ENCODE measurements around the gene FRMD1.

FRMD1 gene

DNA sequence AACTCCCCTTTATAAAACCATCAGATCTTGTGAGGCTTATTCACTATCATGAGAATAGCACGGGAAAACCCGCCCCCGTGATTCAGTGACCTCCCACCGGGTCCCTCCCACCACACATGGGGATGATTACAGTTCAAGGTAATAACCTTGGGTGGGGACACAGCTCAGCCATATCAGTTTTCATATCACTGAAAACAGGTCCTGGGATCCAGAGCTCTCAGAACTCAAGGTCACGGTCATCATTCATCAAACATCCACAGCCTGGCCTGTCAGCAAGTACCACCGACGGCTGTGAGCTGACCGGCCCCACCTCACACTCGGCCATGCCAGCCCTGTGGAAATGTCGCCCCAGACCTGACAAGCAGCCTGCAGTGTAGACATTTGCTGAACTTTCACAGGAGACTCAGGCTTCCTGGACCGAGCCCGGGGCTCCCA, 14.1 kb upstream of the FRMD1 start:
- H3K27ac Mint-ChIP-seq: no peak overlapping the region
- H3K4me3 Mint-ChIP-seq: no peak overlapping the region
- H3K4me1 Mint-ChIP-seq: no peaks in the 10 kb centered on the region
- H3K27me3 Mint-ChIP-seq: no peaks in the 10 kb centered on the region
- H3K36me3 Mint-ChIP-seq (ENCODE audit: low read depth): no peaks in the 10 kb centered on the region
- ATAC-seq: no peak
- no peak for DNase-seq
- peaks cover 8% of the 10 kb centered on the region for H3K9me3 Mint-ChIP-seq

DNA sequence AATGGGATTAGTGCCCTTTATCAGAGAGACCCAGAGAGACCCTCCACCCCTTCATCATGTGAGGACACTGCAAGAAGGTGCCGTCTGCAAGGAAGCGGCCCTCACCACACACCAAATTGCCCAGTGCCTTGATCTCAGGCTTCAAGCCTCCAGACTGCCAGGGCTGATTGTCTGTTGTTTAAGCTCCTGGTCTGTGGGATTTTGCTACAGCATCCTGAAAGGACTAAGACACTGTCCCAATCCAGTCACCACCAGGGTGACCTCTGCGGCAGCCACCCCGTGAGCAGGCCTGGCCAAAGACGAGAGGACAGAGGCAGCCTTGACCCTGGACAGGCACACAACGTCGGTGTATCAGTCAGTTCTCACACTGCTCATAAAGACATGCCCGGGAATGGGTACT, 13.5 kb upstream of the FRMD1 start:
- ATAC-seq (no peak), DNase-seq (no peak)
- no peak overlapping the region for H3K27ac Mint-ChIP-seq
- no peaks in the 10 kb centered on the region for H3K36me3 Mint-ChIP-seq (ENCODE audit: low read depth)
- H3K27me3 Mint-ChIP-seq: no peaks in the 10 kb centered on the region
- no peak overlapping the region for H3K4me3 Mint-ChIP-seq
- peaks cover 8% of the 10 kb centered on the region for H3K9me3 Mint-ChIP-seq
- H3K4me1 Mint-ChIP-seq: no peaks in the 10 kb centered on the region

DNA sequence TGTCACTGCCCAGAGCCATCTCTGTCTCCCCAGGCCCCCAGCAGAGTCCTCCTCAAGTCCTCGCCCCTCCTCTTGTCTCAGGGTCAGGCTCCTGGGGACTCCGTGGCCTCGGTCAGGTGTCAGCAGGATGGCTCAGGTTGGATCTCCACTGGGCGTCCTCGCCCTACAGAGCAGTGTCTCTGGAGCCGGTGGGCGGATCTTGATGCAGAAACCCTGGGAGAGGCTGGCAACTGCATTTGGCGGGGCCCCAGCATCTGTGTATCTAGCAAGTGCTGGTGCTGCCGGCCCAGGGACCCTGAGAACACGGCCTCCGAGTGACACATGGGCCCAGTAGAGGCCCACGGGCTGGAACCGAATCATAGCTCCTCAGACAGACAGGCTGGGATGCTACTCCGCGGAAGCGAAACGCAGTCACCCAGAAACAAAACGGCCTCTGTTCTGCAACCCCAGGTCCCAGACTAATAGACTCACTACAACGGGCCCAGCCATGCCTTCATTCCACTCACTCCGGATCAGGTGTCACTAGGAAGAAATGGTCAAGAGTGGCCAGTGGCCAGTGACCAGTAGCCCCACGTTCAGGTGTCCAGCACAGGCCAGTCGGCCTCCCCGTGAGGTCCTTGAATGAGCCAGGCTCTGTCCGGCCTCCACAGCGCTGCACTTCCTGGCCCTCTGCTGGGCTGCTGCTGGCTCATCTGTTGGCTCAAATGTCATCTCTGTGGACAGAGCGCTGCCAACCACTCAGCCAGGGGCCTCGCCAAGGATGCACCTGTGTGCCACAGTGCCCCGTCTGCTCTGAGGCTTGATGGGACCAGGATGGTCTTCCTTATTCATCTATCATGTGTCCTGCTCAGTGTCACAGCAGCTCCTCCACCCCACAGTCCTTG, 12.6 kb upstream of the FRMD1 start:
- no peaks in the 10 kb centered on the region for H3K4me1 Mint-ChIP-seq
- no peaks in the 10 kb centered on the region for H3K27me3 Mint-ChIP-seq
- DNase-seq (no peak), ATAC-seq (no peak)
- no peak overlapping the region for H3K4me3 Mint-ChIP-seq
- H3K36me3 Mint-ChIP-seq (ENCODE audit: low read depth): no peaks in the 10 kb centered on the region
- peaks cover 8% of the 10 kb centered on the region for H3K9me3 Mint-ChIP-seq
- no peak overlapping the region for H3K27ac Mint-ChIP-seq

DNA sequence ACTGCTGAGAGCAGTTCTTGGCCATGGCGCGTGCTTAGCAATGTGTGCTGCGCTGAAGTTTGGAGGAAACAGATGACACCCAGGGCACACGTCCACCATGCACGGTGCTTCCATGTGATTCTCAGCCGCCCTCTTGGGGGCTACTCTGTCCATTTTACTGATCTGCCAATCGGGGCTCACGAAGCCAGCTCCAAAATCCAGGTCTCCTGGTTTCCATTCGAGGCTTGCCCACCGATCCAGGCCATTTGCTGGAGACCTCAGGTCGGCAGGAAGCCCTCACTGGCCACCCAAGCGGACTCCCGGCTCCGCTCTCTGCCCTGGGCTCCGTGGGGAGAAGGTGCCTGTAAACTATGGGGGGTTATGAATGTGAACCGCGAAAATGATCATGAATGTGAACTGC, 11.7 kb upstream of the FRMD1 start:
- H3K4me3 Mint-ChIP-seq: no peak overlapping the region
- ATAC-seq: no peak
- H3K9me3 Mint-ChIP-seq: peaks cover 8% of the 10 kb centered on the region
- DNase-seq: no peak
- no peak overlapping the region for H3K27ac Mint-ChIP-seq
- H3K27me3 Mint-ChIP-seq: no peaks in the 10 kb centered on the region
- no peaks in the 10 kb centered on the region for H3K4me1 Mint-ChIP-seq
- H3K36me3 Mint-ChIP-seq (ENCODE audit: low read depth): no peaks in the 10 kb centered on the region

DNA sequence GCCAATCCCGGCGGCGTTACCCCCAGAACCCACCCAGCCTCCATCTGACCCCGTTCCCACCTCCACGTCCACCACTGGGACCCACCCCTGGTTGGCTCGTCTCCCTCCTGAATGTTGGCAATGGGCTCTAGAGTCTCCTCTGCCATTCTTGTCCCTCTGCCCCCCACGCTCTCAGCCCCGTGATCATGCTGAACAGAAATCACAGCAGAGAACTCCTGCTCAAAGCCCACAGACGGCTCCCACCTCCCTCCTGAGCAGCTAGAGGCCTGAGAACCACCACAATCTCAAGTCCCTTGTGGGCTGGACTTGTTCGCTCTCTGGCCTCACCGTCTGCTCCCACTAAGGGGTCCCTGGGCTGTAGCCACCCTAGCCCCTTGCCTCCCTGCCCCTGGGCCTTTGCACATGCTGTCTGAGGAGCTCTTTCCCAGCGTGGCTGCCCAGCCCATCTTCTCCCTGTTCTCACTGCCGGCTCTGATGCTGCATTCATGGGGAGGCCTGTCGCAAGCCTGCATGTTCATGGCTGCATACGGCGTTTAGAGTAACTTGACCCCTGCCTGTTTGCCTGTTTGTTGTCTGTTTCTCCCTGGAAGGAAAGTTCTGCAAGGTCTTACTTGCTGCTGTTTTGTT, 11.2 kb upstream of the FRMD1 start:
- H3K4me1 Mint-ChIP-seq: no peaks in the 10 kb centered on the region
- H3K4me3 Mint-ChIP-seq: no peak overlapping the region
- no peak for ATAC-seq
- no peak for DNase-seq
- no peaks in the 10 kb centered on the region for H3K27me3 Mint-ChIP-seq
- H3K9me3 Mint-ChIP-seq: peaks cover 8% of the 10 kb centered on the region
- no peaks in the 10 kb centered on the region for H3K36me3 Mint-ChIP-seq (ENCODE audit: low read depth)
- no peak overlapping the region for H3K27ac Mint-ChIP-seq

DNA sequence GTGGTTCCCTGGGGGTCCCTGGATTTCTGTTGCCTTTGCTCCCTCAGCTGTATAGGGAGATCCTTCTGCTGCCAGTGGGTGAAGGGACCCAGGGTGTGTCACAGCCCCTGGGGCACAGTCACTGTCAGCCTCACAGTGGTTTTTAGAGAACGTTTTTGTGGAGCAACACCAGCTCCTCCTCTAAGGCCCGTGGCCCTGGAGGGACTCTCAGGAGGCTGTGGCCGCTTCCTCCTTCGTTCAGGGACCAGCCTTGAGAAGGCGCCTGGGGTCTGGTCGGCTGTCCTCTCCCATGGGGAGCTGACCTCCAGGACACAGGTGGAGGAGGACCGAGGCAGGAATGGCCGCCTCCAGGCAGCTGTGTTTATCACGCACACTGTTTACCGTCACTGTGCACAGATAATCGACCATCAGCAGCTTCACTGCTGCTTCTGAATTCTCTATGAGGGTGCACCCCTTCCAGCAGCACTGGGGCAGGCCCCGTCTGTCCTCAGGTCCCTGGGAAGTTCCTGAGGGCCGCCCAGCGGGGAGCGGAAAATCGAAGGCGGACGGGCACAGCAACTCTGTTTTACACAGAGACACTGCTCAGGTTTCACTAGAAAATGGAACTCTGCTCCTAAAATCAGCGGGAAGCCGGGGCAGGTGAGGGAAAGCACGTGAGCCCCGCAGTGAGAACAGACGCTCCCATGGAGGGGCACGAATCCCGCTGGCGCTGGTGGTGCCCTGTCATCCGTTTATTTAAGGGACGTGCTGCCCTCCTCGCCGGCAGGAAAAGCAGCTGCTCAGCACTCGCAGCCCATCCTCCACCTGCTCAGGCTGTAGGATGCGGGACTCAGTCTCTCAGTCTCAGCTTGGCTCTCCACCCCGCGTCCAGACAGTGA, 10.4 kb upstream of the FRMD1 start:
- Mint-ChIP-seq H3K4me1 (no peaks in the 10 kb centered on the region), H3K9me3 (peaks cover 8% of the 10 kb centered on the region), H3K36me3 (ENCODE audit: low read depth) (no peaks in the 10 kb centered on the region)

DNA sequence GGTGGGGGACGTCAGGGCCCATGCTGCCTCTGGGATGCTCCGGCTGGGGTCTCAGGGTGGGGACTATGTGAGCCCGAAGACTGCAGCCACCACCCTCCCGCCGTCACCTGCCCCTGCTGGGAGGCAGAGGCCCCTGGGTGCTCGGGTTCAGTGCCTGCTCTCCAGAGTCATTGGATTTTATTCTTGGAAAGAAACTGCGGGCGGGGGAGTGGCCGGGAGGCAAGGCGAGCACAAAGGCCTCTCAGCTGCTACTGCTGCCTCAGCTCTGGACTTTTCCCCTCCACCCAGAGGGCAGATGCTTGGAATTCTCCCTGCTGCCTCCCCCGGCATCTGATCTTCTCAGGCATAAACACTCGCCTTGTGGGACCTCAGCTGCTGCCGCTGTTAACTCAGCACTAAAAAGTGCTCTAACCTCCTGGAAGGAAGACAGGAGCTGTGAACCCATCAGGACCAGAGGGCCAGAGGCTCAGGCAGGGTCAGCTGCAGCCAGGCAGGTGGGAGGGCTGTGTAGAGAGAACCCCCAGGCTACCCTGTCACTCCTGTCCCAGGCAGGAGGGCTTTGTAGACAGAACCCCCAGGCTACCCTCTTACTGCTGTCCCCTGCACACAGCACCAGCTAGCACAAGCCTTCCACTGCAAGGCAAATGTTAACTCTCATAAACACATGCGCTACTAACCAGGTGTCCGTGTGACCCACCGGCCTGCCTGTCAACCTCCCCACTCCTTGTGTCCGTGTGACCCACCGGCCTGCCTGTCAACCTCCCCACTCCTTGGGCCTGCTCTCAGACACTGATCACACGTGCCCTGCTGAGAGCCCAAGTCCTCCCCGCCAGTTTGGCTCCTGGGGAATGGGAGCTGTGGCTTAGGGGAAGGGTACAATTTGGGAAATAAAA, 9.4 kb upstream of the FRMD1 start:
- Mint-ChIP-seq H3K27me3 (no peaks in the 10 kb centered on the region), H3K27ac (no peak overlapping the region), H3K36me3 (ENCODE audit: low read depth) (no peaks in the 10 kb centered on the region), H3K9me3 (peaks cover 8% of the 10 kb centered on the region), H3K4me1 (no peaks in the 10 kb centered on the region), H3K4me3 (no peak overlapping the region)
- ATAC-seq: no peak
- DNase-seq: no peak

More for the DNA sequence above, 10.4 kb upstream of the FRMD1 start:
- Mint-ChIP-seq H3K27ac (no peak overlapping the region), H3K4me3 (no peak overlapping the region), H3K27me3 (no peaks in the 10 kb centered on the region)
- ATAC-seq (no peak), DNase-seq (no peak)

DNA sequence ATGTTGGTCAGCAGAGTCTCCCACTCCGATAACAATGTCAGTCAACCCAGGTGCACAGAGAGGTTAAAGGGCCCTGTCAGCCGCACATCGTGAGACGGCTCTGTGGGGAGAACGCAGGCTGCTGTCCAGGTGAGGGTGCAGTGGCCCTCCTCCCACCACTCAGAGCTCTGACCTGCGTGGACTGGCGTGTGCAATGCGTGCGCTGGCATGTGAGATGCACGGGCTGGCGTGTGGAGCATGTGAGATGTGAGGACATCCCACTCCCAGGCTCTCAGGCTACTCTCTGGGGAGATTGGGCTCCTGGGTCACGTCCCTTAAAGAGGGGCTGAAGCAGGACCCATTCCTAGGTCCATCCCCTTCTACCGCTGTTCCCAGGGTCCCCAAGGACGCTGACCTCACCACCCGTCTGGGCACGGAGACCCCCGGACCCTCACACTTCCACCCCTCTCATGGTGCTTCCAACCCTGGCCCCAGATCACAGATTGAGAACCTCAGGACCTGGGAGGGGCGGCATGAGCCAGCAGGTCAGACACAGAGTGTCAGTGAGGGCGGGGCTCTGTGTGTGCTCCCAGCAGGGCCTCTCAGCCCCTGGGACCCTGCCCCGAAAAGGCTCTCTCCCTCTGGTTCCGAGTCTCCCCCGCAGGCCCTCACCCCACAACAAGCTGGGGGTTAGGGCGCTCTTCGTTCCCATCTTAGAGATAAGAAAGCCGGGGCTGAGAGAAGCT, 8.6 kb upstream of the FRMD1 start:
- H3K4me1 Mint-ChIP-seq: no peaks in the 10 kb centered on the region
- ATAC-seq (no peak), DNase-seq (no peak)
- H3K27me3 Mint-ChIP-seq: no peaks in the 10 kb centered on the region
- H3K27ac Mint-ChIP-seq: no peak overlapping the region
- H3K36me3 Mint-ChIP-seq (ENCODE audit: low read depth): no peaks in the 10 kb centered on the region
- peaks cover 4% of the 10 kb centered on the region for H3K9me3 Mint-ChIP-seq
- H3K4me3 Mint-ChIP-seq: no peak overlapping the region

DNA sequence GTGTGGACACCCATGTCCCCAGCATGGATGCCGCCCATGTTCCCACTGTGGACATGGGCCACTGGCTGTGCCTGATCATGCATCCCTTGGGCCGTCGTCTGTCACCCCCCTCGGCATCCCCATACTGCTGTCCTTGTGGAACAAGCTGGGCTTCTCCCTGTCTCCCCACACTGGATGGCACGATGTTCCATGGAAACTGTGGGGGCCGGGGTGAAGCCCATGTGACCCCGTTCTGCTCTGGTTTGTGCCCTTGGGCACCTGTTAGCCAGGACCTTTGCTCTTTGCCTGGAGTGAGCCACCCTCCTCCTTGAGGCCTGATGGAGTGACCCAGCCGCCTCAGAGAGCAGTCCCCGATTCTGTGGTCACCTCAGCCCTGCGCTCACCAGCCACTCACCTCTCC, 7.6 kb upstream of the FRMD1 start:
- Mint-ChIP-seq H3K27ac (no peak overlapping the region), H3K9me3 (no peaks in the 10 kb centered on the region), H3K4me1 (no peaks in the 10 kb centered on the region), H3K4me3 (no peak overlapping the region), H3K27me3 (no peaks in the 10 kb centered on the region), H3K36me3 (ENCODE audit: low read depth) (no peaks in the 10 kb centered on the region)
- no peak for DNase-seq
- ATAC-seq: no peak

DNA sequence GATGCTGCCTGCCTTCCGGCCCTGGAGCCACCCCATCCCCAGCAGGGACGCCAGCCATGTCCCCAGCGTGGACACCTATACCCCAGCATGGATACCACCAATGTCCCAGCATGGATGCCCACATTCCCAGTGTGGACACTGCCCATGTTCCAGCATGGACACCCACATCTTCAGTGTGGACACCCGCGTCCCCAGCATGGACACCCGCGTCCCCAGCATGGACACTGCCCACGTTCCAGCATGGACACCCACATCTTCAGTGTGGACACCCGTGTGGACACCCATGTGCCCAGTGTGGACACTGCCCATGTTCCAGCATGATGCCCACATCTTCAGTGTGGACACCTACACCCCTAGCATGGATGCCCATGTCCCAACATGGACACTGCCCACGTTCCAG, 7.1 kb upstream of the FRMD1 start:
- DNase-seq (no peak), ATAC-seq (no peak)
- Mint-ChIP-seq H3K4me1 (no peaks in the 10 kb centered on the region), H3K27me3 (no peaks in the 10 kb centered on the region), H3K27ac (no peak overlapping the region), H3K36me3 (ENCODE audit: low read depth) (no peaks in the 10 kb centered on the region), H3K4me3 (no peak overlapping the region), H3K9me3 (no peaks in the 10 kb centered on the region)

DNA sequence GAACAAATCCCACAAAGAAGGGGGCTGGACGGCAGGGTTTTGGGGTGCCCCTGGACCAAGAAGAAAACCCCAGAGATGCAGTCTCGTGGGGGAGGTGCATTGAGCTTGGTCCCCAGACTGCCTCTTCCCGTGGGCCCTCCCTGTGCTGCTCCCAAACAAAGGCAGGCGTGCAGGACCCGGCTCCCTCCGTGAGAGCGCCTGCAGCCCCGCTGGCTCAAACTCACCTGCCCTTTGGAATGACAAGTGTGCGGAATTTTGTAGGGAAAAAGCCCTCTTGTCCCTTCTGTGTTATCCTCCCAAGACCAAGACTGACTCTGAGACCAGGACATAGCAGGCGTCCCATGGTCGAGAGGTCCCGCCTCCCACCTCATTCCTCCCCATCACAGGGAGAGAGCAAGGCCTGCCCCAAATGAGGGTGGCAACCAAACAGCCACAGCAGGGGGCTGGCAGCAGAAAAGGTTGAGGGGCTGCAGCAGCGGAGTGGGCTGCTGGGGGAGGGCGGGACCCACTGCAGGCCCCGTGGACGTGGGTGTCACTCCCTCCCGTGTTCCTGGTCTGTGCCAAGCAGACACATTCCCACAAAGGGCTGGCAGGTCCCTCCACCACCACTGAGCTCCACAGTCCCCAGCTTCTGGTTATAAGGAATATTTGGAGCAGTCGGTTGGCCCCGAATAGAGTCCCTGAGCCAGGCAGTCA, 5.6 kb upstream of the FRMD1 start:
- Mint-ChIP-seq H3K27me3 (no peaks in the 10 kb centered on the region), H3K4me3 (no peak overlapping the region), H3K36me3 (ENCODE audit: low read depth) (no peaks in the 10 kb centered on the region), H3K27ac (no peak overlapping the region), H3K4me1 (no peaks in the 10 kb centered on the region), H3K9me3 (no peaks in the 10 kb centered on the region)
- no peak for ATAC-seq
- no peak for DNase-seq

DNA sequence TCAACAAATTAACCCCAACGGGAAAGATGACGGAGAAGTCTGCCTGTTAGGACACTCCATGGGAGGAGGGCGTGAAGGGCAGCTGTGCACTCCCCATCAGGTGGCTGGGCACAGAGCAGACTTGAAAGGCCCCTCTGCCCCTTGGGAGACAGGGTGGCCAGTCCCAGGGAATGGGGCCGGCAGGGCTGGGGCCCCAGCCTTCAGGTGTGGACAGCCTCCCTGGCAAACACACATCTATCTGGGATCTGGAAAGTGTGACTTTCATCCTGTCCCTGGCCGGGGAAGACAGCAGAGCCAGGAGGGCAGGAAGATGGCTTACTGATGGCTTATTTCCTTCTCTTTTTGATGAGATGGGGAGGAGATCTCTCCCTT, 4.5 kb upstream of the FRMD1 start:
- H3K27ac Mint-ChIP-seq: no peak overlapping the region
- ATAC-seq (no peak), DNase-seq (no peak)
- H3K36me3 Mint-ChIP-seq (ENCODE audit: low read depth): no peaks in the 10 kb centered on the region
- no peaks in the 10 kb centered on the region for H3K4me1 Mint-ChIP-seq
- H3K9me3 Mint-ChIP-seq: no peaks in the 10 kb centered on the region
- H3K4me3 Mint-ChIP-seq: no peak overlapping the region
- no peaks in the 10 kb centered on the region for H3K27me3 Mint-ChIP-seq

DNA sequence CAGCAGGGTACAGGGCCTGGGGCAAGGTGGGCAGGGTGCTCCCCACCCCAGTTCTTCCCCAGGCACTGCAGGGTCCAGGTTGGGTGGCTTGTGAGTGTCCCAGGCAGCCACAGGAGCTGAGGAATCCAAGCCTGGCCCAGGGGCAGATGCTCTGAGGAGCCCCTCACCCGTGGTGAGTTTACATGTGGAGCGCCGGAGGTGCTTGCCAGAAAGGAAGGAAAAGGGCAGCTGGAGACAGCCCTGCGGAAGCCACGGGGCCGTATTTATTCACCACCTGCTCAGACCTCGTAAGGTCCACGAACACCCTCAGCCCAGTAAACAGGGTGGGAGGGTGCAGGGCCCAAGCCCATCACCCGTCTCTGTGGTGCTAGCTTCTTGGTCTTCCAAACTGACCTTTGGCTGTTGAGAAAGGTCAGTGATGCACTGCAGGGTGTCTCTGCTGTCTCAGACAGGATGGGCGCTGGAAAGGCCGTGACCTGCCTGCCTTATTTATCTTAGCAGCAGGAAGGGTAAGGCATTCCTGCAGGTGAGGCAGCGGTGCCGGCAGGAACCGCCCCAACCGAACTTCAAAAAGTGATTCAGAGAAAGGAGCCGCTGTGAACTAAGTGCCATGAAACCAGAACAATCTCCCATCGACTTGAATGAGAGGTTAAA, 4.0 kb upstream of the FRMD1 start:
- Mint-ChIP-seq H3K4me1 (no peaks in the 10 kb centered on the region), H3K36me3 (ENCODE audit: low read depth) (no peaks in the 10 kb centered on the region), H3K9me3 (no peaks in the 10 kb centered on the region), H3K4me3 (no peak overlapping the region), H3K27ac (no peak overlapping the region), H3K27me3 (no peaks in the 10 kb centered on the region)
- DNase-seq (no peak), ATAC-seq (no peak)
